Neural progenitor cell (in vitro differentiated cells): ENCODE results near the gene CLN5.

Experiments used
- EZH2 ChIP-seq: fragments of 200-600 bp; sonication (generic); IDR thresholded peaks from 2 replicates; pipeline ENCODE4 v1.6.1; 2017; ENCODE audit warnings: antibody characterized with exemption, mild to moderate bottlenecking, moderate library complexity
- EZH2phosphoT487 ChIP-seq: fragments of 200-600 bp; sonication (generic); IDR thresholded peaks from 2 replicates; pipeline ENCODE4 v1.6.1; 2017; ENCODE audit warnings: antibody characterized with exemption
- TF ChIP-seq, protein P1 (sequence below): fragments of 200-600 bp; sonication (generic); IDR thresholded peaks from 2 replicates; pipeline ENCODE4 v1.5.1; 2017; ENCODE audit warnings: antibody characterized with exemption, mild to moderate bottlenecking

DNA sequence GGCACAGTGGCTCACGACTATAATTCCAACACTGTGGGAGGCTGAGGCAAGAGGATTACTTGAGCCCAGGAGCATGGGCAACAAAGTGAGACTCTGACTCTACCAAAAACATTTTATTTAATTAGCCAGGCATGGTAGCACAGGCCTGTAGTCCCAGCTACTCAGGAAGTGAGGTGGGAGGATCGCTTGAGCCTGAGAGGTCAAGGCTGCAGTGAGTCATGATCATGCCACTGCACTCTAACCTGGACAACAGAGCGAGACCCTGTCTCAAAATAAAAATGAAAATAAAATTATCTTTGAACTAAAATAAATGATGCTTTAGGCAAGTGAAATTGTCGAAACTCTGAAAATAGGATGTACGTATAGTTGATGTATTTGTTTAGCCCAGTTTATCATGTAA lies 8.2 kb upstream of the CLN5 start:
- TF ChIP-seq, protein P1, sequence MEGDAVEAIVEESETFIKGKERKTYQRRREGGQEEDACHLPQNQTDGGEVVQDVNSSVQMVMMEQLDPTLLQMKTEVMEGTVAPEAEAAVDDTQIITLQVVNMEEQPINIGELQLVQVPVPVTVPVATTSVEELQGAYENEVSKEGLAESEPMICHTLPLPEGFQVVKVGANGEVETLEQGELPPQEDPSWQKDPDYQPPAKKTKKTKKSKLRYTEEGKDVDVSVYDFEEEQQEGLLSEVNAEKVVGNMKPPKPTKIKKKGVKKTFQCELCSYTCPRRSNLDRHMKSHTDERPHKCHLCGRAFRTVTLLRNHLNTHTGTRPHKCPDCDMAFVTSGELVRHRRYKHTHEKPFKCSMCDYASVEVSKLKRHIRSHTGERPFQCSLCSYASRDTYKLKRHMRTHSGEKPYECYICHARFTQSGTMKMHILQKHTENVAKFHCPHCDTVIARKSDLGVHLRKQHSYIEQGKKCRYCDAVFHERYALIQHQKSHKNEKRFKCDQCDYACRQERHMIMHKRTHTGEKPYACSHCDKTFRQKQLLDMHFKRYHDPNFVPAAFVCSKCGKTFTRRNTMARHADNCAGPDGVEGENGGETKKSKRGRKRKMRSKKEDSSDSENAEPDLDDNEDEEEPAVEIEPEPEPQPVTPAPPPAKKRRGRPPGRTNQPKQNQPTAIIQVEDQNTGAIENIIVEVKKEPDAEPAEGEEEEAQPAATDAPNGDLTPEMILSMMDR, result no peak
- TF ChIP-seq EZH2, result no peak
- no peak for TF ChIP-seq EZH2phosphoT487
